Medulla oblongata (tissue), 1 donor: ENCODE results near the gene RASGRF2.

Source experiments
- DNase-seq: peaks from one replicate; pipeline ENCODE4 v3.0.0-alpha.2; 2015; ENCODE audit errors: extremely low spot score

RASGRF2 gene

GRCh38 chr5:81171769-81172168, 211.6 kb downstream of the RASGRF2 start:
- no peak for DNase-seq

GRCh38 chr5:81172710-81173109, 212.5 kb downstream of the RASGRF2 start:
- DNase-seq, result no peak

GRCh38 chr5:81177061-81177460, 216.9 kb downstream of the RASGRF2 start:
- DNase-seq, result no peak

GRCh38 chr5:81179959-81180358, 219.8 kb downstream of the RASGRF2 start:
- no peak for DNase-seq

- DNase-seq, result no peak
Observed at GRCh38 chr5:81180780-81181460, 220.8 kb downstream of the RASGRF2 start.

- no peak for DNase-seq
Observed at GRCh38 chr5:81181576-81182316, 221.6 kb downstream of the RASGRF2 start.

GRCh38 chr5:81182396-81183390, 222.5 kb downstream of the RASGRF2 start:
- DNase-seq, result no peak

- DNase-seq, result peak; percentile 51
Observed at GRCh38 chr5:81183811-81184748, 223.9 kb downstream of the RASGRF2 start.

- no peak for DNase-seq
Observed at GRCh38 chr5:81184749-81185110, 224.6 kb downstream of the RASGRF2 start.

GRCh38 chr5:81187885-81188284, 227.7 kb downstream of the RASGRF2 start:
- DNase-seq, result no peak

GRCh38 chr5:81188962-81189361, 228.8 kb downstream of the RASGRF2 start:
- no peak for DNase-seq

- no peak for DNase-seq
Observed at GRCh38 chr5:81189875-81190498, 229.8 kb downstream of the RASGRF2 start.

- DNase-seq, result no peak
Observed at GRCh38 chr5:81191726-81192372, 231.7 kb downstream of the RASGRF2 start.

- DNase-seq, result no peak
Observed at GRCh38 chr5:81192373-81192750, 232.2 kb downstream of the RASGRF2 start.

- peak; percentile 84 for DNase-seq
Observed at GRCh38 chr5:81194633-81195334, 234.6 kb downstream of the RASGRF2 start.

GRCh38 chr5:81195335-81195929, 235.3 kb downstream of the RASGRF2 start:
- DNase-seq, result no peak

GRCh38 chr5:81202655-81203054, 242.5 kb downstream of the RASGRF2 start:
- DNase-seq, result no peak

- no peak for DNase-seq
Observed at GRCh38 chr5:81203729-81204128, 243.6 kb downstream of the RASGRF2 start.

GRCh38 chr5:81204205-81204604, 244.0 kb downstream of the RASGRF2 start:
- DNase-seq, result no peak
